ENCODE results near the gene F13A1.

Gene F13A1

GRCh38 chr6:6193221-6193745 is 127.2 kb downstream of the F13A1 start:
- DNase-seq (ENCODE audit: low read depth in 3 of 3), result no peak

DNA sequence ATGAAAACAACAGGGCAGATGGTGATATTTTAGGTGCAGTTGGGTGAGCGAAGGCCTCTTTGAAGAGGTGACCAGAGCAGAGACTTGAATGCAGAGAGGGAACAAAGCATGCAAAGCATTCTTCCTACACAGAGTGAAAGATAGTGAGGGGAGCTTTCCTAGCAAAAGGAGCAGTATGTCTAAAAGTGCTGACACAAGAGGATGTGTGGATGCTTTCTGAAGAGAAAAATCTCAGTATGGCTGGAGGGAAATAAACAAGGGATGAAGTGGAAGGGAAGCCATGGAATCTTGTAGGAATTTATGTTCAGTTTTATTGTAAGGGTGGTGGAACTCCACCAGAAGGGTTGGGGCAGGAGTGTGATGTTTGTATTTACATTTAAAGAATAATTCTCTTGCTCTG is 128.6 kb downstream of the F13A1 start:
- no peak for DNase-seq (ENCODE audit: low read depth in 3 of 3)

GRCh38 chr6:6191476-6191875 is 129.0 kb downstream of the F13A1 start:
- DNase-seq (ENCODE audit: low read depth in 3 of 3), result no peak

DNA sequence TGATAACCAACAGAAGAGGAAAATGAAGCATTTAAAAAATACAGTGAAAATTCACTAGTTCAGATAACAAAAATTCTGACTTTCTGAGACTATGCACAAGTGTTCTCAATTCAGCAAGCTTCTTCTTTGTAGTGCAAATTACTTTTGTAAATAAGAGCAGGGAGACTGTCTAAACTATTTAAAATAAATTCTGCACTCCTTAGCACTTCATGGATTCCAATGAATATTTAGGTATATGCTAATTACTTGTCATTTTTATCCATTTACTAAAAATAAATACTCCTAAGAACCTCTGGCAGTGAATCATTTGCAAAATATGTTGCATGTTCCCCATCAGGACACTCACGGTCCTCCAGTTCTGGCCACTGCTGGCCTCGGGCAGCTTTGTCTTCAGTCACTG is 139.8 kb downstream of the F13A1 start:
- no peak for DNase-seq (ENCODE audit: low read depth in 3 of 3)

GRCh38 chr6:6179858-6180623 is 140.4 kb downstream of the F13A1 start:
- no peak for DNase-seq (ENCODE audit: low read depth in 3 of 3)

- DNase-seq (ENCODE audit: low read depth in 3 of 3), result no peak
Measured at GRCh38 chr6:6178795-6179194, 141.7 kb downstream of the F13A1 start.

DNA sequence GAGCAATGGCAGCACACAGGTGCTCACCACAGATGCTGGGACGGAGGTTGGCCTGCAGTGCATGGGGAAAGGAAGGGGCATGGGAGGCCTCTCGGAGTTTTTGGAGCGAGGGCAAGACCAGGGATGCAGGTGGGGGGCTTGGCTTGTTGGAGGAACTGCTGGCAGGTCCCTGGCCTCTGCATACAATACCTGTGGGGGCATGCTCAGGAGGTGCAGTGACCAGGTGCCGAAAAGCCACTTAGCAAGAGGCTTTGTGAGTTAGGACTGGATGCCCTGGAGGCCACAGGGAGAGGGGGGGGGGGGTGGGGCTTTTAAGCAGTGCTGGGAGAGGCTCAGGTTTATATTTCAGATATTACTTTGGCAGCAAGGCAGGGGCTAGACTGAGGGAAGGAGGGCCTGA is 142.7 kb downstream of the F13A1 start:
- no peak for DNase-seq (ENCODE audit: low read depth in 3 of 3)

- no peak for DNase-seq (ENCODE audit: low read depth in 3 of 3)
Measured at GRCh38 chr6:6176586-6177228, 143.8 kb downstream of the F13A1 start.

DNA sequence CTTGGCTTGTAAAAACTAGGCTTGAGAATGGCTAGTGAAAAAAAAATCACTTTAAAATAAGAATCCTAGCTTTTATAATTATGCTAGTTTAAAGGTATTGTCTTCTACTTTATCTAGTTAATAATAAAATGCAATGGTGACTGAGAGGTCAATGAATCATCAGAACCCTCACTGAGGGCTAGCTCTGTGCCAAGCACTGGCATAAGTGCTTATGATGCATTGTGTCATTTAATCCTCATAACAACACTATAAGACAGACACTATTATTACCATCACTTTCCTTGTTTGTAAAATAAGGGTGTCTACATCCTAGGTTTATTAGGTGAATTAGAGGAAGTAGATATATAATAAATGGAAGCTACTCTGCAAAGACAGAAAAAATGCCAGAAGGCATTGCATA is 144.3 kb downstream of the F13A1 start:
- no peak for DNase-seq (ENCODE audit: low read depth in 3 of 3)

DNA sequence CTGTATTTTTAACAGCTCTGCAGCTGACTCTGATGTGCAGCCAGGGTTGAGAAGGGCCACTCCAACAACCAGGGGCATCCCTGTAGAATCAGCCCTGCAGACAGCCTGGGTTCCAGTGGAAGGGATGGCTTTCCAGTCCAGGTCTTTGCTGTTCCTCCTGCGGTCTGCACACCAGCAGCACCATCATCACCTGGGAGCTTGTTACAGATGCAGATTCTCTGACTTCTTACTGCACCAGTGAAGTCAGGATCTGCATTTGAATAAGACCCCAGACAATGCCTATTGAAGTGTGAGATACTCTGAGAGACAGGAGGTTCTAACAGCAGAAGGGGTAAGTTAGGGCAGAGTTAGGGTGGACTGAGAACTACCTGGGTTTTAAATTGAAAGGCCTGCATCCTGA is 151.3 kb downstream of the F13A1 start:
- no peak for DNase-seq (ENCODE audit: low read depth in 3 of 3)

DNA sequence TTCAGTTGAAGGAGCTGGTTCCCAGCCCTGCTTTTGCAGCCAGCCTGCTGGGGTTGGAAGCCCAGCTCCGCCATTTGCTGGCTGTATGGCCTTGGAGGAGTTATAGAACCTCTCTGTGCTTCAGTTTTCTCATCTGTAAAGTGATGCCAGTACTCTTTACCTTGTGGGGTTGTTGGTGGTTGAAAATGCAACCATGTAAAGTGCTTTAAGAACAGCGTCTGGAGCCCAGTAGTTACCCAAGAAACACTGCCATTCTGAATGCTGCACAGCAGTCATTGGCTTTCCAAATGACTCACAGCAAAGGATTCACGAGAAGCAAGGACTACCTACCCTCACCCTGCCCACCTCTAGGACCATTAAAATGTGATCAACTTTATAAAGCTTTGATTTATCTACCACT is 154.4 kb downstream of the F13A1 start:
- no peak for DNase-seq (ENCODE audit: low read depth in 3 of 3)

- no peak for DNase-seq (ENCODE audit: low read depth in 3 of 3)
Measured at GRCh38 chr6:6164367-6164766, 156.1 kb downstream of the F13A1 start.

DNA sequence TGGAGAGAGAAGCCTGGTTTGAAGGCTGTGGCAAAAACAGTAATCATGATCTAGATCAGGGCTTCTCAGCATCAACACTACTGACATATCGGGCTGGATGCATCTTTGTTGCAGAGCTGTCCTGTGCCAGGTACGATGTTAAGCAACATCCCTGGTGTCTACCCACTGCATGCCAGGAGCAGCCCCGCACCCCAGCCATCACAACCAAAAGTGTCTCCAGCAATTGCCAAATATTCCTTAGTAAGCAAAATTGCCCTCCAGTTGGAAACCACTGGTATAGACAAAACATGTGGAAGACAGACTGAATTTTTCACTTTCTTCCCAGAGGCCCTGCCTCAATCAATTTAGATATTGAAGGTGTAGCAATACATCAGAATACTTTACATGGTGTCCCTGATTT is 166.1 kb downstream of the F13A1 start:
- DNase-seq (ENCODE audit: low read depth in 3 of 3), result no peak

DNA sequence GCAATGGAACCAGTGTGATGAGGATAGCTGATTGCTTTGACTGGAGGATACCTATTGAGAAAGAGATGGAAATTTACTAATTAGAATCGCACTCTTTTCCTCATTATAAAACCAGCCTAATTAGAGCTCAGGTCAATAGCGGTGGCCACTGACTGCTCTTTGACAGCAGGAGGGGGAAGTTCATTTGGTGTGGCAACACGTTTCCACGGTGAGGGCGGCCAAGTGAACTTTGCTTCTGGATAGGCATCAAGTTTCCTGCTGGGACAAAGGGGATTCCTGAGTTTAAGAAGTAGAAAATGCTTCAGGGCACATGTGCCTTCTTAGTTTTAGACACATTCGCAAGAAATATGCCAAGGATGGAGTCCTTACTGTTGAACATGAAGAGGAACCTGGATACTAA is 168.4 kb downstream of the F13A1 start:
- no peak for DNase-seq (ENCODE audit: low read depth in 3 of 3)

- no peak for DNase-seq (ENCODE audit: low read depth in 3 of 3)
Measured at GRCh38 chr6:6148192-6148815, 172.2 kb downstream of the F13A1 start.

DNA sequence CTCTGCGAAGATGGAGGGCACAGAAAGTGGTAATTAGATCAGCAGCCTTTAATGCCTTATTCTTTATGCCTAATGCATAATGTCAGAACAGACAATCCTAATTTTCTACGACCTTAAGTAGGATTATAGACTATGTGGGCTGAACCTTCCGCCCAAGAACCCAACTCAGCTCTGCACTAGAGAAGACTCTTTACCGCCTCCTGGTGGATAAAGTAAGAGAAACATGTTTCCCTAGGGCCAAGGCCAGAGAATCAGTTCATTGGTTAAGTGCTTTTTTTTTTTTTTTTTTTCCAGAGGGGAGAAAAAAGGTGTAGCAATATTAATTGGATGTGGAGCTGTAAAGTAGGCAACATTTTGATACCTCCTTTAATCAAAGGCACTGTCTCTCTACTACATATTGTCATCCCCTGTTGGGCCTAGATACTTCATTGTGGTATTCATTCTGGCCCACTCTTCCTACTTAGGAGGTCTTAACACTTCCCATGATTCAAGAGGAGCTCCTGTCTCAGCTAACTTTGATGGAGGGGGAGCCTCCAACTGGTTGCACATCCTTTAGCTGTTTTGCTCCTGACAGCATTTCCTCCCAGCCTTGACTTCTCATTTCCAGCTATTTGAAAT is 188.9 kb downstream of the F13A1 start:
- DNase-seq (ENCODE audit: low read depth in 3 of 3), result peak in 1 of 3 donors; percentile 2

DNA sequence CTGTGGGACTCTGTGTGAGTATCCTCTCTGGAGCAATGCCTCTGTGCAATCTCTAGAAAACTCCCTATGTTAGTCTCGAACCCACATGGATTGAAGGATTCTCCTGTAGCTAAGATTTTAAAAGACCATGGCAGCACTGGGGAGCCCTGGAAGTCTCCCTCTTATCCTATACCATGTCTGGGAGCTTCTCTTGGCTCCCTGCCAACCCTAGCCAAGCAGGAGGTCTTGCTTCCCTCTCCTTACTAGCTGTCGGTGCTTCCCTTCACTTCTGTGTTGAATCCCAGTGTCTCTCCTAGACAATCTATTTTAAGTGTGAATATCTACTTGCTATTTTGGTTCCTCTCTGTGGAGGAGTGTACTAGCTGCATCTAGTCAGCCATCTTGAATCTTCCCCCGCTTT is 195.0 kb downstream of the F13A1 start:
- DNase-seq (ENCODE audit: low read depth in 3 of 3), result no peak

DNA sequence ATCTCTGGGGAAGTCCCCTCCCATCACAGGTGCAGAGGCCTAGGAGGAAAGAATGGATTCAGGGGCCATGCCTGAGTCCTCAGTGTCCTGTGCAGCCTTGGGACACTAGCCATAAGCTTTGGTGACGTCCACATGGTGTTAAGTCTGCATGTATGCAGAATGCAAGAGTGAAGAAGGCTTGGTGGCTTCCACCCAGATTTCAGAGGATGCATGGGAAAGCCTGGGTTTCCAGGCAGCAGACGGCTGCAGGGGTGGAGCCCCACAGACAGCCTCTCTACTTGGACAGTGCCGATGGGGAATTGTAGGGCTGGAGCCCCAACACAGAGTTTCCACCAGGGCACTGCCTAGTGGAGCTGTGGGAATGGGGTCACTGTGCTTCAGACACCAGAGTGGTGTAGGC is 196.7 kb downstream of the F13A1 start:
- no peak for DNase-seq (ENCODE audit: low read depth in 3 of 3)

GRCh38 chr6:6121943-6122342 is 198.5 kb downstream of the F13A1 start:
- DNase-seq (ENCODE audit: low read depth in 3 of 3), result no peak

GRCh38 chr6:6105472-6106036 is 214.9 kb downstream of the F13A1 start:
- DNase-seq (ENCODE audit: low read depth in 3 of 3), result no peak

Measured in stimulated activated CD4-positive, alpha-beta T cell treated with anti-CD3 and anti-CD28 coated beads, TNF-alpha, amount 100 ng/mL, for 48 hours (primary cell).